Measurements from ENCODE around the gene ODF2. TPM values are rescaled to one million over a fixed set of nuclear protein-coding genes. Genes with fewer than 3 reads are reported as not detected.
"Not testable (repeated sequence)": the region's sequence is repeated elsewhere in the genome, so short reads cannot be mapped to it uniquely, and the experiment has no call there.

ODF2 gene
- total RNA-seq, 1 donor from 2014 or later: 25.4 TPM

DNA sequence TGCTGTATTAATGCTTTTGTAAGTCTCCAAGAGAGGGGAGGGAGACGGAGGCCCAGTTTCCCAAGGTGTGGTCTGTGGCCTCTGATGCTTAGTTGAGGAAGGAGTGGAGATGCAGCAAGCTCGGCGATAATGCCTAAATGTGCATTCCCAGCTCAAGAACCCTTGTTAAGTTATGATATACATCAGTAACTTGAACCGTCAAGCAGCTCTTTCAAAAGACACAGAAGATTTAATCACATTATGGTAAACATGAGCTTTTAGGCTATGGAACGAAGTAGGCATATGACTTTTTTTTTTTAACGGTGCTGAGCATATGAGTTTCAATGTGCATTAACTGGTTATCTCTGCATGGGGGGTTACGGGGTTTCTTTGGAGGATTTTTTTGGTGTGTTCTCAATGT is 26.4 kb downstream of the ODF2 start:
- no peak for DNase-seq (ENCODE audit: low read depth in 2 of 2)

GRCh38 chr9:128484686-128485413 is 29.0 kb downstream of the ODF2 start:
- no peak for DNase-seq (ENCODE audit: low read depth in 2 of 2)

DNA sequence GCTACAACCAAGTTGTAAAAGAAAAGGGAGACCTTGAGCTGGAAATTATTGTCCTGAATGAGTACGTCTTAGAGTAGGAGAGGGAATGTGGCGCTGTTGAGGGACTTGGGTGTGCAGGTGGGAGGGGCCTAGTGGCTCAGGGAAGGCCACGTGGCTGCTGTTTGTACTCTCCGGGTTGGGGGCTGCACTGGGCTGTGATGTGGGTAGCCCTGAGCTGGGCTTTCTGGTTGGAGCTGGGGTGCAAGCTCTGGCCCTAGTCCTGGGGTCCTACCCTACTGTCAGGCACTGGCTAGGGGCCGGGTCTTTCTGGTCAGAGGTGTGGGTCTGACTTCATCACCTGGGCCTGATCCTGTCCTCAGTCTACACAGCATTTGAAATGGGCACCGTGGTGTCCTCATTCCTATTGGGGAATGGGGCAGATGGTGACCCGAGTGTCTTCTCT is 29.6 kb downstream of the ODF2 start:
- no peak for DNase-seq (ENCODE audit: low read depth in 2 of 2)

GRCh38 chr9:128486201-128486600 is 30.4 kb downstream of the ODF2 start:
- DNase-seq (ENCODE audit: low read depth in 2 of 2): no peak

DNA sequence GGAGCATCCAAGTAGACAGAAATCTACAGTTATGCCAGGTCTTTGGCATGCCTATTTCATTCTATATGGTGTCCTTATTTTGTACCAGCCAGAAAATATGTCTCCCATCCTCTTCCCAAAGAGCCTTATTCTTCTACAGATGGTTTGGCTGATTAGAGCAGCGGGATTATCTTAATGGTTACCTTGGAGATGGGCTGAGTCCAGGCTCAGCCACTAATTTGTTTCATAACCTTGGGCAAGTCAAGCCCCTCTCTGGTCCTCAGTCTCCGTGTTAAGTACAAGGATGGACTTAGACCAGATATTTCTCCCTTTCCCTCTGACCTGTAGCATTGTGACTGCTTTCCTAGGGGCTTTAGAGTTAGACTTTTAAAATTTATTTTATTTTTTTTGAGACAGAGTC is 37.6 kb downstream of the ODF2 start:
- DNase-seq (ENCODE audit: low read depth in 2 of 2): no peak

- DNase-seq (ENCODE audit: low read depth in 2 of 2): peak; percentile 81 to 88
Measured at GRCh38 chr9:128494108-128494745, 38.4 kb downstream of the ODF2 start.

GRCh38 chr9:128494746-128495129 is 38.9 kb downstream of the ODF2 start:
- no peak for DNase-seq (ENCODE audit: low read depth in 2 of 2)

DNA sequence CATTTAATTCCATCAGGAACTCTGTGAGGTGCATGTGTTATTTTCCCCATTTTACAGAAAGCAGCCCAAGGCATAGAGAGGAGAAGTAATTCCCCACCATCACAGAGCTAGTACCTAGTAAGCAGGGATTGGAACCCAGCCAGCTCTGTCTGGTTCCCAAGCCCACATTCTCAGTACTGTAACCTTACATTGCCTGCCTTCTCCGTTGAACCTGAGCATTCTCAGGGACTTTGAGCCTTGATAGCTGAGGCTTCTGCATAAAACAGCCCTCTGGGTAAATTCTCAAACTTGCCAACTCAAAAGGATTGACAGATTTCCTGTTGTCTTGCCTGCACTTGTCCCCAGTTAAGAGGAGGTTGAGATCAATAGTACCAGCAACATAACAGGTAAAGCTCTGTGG is 39.5 kb downstream of the ODF2 start:
- DNase-seq (ENCODE audit: low read depth in 2 of 2): peak in 1 of 2 donors; percentile 35

GRCh38 chr9:128495804-128496417 is 40.1 kb downstream of the ODF2 start:
- peak in 1 of 2 donors; percentile 22 for DNase-seq (ENCODE audit: low read depth in 2 of 2)

GRCh38 chr9:128497824-128498610 is 42.2 kb downstream of the ODF2 start:
- no peak for DNase-seq (ENCODE audit: low read depth in 2 of 2)

GRCh38 chr9:128498911-128499310 is 43.1 kb downstream of the ODF2 start:
- DNase-seq (ENCODE audit: low read depth in 2 of 2): no peak

DNA sequence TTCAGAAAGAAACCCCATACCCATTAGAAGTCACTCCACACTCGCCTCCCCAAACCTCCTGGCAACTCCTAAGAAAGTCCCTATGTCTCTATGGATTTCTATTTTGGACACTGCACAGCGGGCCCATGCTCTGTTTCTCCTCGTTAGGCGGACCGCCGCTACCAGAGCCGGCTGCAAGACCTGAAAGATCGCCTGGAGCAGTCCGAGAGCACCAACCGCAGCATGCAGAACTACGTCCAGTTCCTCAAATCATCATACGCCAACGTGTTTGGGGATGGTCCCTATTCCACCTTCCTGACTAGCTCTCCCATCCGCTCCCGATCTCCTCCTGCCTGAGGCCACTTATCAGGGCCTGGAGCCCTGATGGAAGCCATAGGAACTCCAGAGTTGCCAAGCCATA is 44.1 kb downstream of the ODF2 start:
- no peak for DNase-seq (ENCODE audit: low read depth in 2 of 2)

- DNase-seq (ENCODE audit: low read depth in 2 of 2): not testable (repeated sequence)
Measured at GRCh38 chr9:128503415-128503825, 47.6 kb downstream of the ODF2 start.

DNA sequence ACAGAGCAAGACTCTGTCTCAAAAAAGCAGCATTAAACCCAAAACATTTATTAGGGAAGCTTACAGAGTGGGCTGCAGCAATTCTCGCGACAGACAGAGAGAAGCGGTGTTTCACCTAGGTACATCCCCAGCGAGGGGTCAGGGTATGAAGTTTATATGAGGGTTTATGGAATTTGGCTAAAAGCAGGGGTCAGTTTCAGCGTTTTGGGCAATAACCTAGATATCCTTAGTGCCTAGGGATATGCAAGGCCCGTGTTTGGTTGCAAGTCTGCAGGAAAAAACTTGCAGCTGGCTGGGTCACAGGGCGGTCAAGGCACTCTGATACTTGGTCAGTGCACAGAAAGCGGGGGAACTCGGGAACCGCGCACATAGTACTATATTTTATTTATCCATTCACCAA is 48.1 kb downstream of the ODF2 start:
- DNase-seq (ENCODE audit: low read depth in 2 of 2): peak in 1 of 2 donors; percentile 31

DNA sequence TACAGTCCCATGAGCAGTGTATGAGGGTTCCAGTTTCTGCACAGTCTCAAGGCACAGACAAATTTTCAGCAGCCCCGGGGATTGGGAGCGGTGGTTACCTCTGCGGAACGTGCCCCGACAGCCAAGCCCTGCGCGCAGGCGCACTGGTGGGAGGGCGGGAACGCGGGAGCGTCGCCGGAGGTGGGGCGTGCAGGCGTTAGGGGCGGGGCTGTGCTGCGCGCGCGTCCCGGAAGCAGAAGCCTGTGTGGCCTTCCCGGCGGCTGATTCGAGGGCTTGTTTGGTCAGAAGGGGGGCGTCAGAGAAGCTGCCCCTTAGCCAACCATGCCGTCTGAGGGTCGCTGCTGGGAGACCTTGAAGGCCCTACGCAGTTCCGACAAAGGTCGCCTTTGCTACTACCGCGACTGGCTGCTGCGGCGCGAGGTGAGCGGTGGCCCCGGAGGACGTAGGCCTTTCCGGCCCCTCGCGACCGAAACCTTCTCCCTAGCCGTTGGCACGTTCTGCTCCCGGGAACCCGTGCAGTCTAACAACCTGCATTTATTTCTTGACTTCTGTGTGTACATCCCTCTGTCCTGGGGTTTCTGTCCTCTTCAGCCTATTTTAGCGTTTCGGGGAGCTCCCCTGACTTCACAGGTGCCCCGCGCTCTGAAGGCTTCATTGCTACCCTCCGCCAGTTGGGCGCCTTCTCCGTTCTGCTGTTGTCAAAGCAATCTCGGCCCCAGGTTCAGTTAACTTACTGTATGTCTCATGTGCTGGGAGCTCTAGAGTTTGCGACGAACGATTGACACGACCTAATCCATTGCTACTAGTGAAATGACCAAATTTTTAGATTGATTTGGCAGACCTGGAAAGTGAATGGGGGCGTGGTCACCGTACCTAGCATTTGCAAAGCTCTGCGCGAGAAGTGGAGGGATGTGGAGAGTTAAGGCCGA is 48.9 kb downstream of the ODF2 start, which contains the start of gene GLE1:
TSS of gene GLE1 (plus strand) at position 235 of the 929 bp plus-strand sequence. CDS start at position 322, 87 bp downstream.
- peak; percentile 94 to 96 for DNase-seq (ENCODE audit: low read depth in 2 of 2)

- DNase-seq (ENCODE audit: low read depth in 2 of 2): no peak
Measured at GRCh38 chr9:128505414-128505765, 49.6 kb downstream of the ODF2 start.

DNA sequence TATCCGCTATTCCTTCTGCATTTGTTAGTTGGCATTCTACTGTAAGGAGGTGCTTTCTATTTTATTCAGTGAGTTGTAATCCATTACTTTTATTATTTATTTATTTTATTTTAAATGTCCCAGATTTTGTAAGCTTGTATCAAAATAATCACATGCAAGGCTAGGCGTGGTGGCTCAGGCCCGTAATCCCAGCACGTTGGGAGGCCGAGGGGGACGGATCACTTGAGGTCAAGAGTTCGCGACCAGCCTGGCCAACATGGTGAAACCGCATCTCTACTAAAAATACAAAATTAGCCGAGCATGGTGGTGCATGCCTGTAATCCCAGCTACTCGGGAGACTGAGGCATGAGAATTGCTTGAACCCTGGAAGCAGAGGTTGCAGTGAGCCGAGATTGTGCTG is 50.1 kb downstream of the ODF2 start:
- DNase-seq (ENCODE audit: low read depth in 2 of 2): not testable (repeated sequence)

DNA sequence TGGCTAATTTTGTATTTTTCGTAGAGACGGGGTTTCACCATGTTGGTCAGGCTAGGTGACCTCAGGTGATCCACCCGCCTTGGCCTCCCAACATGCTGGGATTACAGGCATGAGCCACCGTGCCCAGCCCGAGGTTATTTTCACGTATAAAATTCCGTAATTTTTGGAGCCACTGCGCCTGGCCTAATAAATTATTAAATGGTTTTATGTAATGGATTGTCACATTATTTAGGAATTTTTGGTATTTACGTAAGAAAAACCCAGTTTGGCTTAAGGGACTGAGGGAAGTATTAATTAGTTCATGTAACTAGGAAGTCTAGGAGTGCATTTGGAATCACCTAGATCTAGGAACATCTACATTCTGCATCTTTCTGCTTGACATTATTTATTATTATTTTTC is 57.0 kb downstream of the ODF2 start:
- DNase-seq (ENCODE audit: low read depth in 2 of 2): no peak

GRCh38 chr9:128521956-128522355 is 66.2 kb downstream of the ODF2 start:
- no peak for DNase-seq (ENCODE audit: low read depth in 2 of 2)

GRCh38 chr9:128523199-128523925 is 67.6 kb downstream of the ODF2 start:
- DNase-seq (ENCODE audit: low read depth in 2 of 2): peak; percentile 50 to 59

All from lung microvascular endothelial cell (primary cell).